ENCODE results near the gene RHOD. TPM values are rescaled to one million over a fixed set of nuclear protein-coding genes. Genes with fewer than 3 reads are reported as not detected.

Gene RHOD
- total and polyA plus RNA-seq, 7 donors: 11.2 to 24.2 (median 14.6) TPM

GRCh38 chr11:67029146-67029545 lies 27.5 kb upstream of the RHOD start:
- Histone ChIP-seq H3K36me3 (no peaks in the 10 kb centered on the region), H3K4me3 (no peak overlapping the region), H3K27ac (no peak overlapping the region), H3K27me3 (peaks cover 0 to 16% (median 7%) of the 10 kb centered on the region in 3 donors), H3K4me1 (peaks cover 0 to 10% (median 3%) of the 10 kb centered on the region in 4 donors), H3K9me3 (no peaks in the 10 kb centered on the region)
- intact Hi-C loops (cut with DNase I): no loop called here
- 83 to 85% methylated on average over 6 of the region's 6 CpGs for WGBS, 2 donors
- DNase-seq: no peak
- TF ChIP-seq POLR2A (IDR thresholded peaks at IDR 0.05) (no peak), EP300 (IDR thresholded peaks at IDR 0.05) (no peak), CTCF (IDR thresholded peaks at IDR 0.05) (no peak), POLR2AphosphoS5 (IDR thresholded peaks at IDR 0.05) (no peak)

- TF ChIP-seq EP300 (IDR thresholded peaks at IDR 0.05) (no peak), CTCF (IDR thresholded peaks at IDR 0.05) (no peak), POLR2A (IDR thresholded peaks at IDR 0.05) (no peak), POLR2AphosphoS5 (IDR thresholded peaks at IDR 0.05) (no peak)
- peaks cover 0 to 9% (median 3%) of the 10 kb centered on the region in 4 donors for H3K4me1 ChIP-seq
- H3K27me3 ChIP-seq: peaks cover 0 to under 1% (median 0%) of the 10 kb centered on the region in 3 donors
- 29 to 47% methylated on average over 9 of the region's 9 CpGs for WGBS, 2 donors
- DNase-seq: no peak
- H3K36me3 ChIP-seq: no peaks in the 10 kb centered on the region
- intact Hi-C loops (cut with DNase I): no loop called here
- H3K9me3 ChIP-seq: no peaks in the 10 kb centered on the region
- no peak overlapping the region for H3K27ac ChIP-seq
- H3K4me3 ChIP-seq: no peak overlapping the region
Observed at GRCh38 chr11:67030976-67031375, 25.7 kb upstream of the RHOD start.

- no peak overlapping the region for H3K27ac ChIP-seq
- no peaks in the 10 kb centered on the region for H3K27me3 ChIP-seq
- 67 to 77% methylated on average over 23 of the region's 23 CpGs for WGBS, 2 donors
- DNase-seq: no peak
- no peak for TF ChIP-seq EP300 (IDR thresholded peaks at IDR 0.05)
- TF ChIP-seq POLR2AphosphoS5 (IDR thresholded peaks at IDR 0.05): no peak
- TF ChIP-seq POLR2A (IDR thresholded peaks at IDR 0.05): no peak
- TF ChIP-seq CTCF (IDR thresholded peaks at IDR 0.05): no peak
- no peaks in the 10 kb centered on the region for H3K36me3 ChIP-seq
- no peak overlapping the region for H3K4me3 ChIP-seq
- no peaks in the 10 kb centered on the region for H3K9me3 ChIP-seq
- peaks cover 0 to 9% (median 3%) of the 10 kb centered on the region in 4 donors for H3K4me1 ChIP-seq
- intact Hi-C loops (cut with DNase I): no loop called here
Observed at GRCh38 chr11:67031791-67032561, 24.7 kb upstream of the RHOD start.

- Histone ChIP-seq H3K4me1 (peaks cover 0 to 9% (median 3%) of the 10 kb centered on the region in 4 donors), H3K27me3 (no peaks in the 10 kb centered on the region), H3K36me3 (no peaks in the 10 kb centered on the region), H3K27ac (no peak overlapping the region), H3K4me3 (no peak overlapping the region), H3K9me3 (no peaks in the 10 kb centered on the region)
- TF ChIP-seq EP300 (IDR thresholded peaks at IDR 0.05): no peak
- TF ChIP-seq POLR2AphosphoS5 (IDR thresholded peaks at IDR 0.05): no peak
- TF ChIP-seq CTCF (IDR thresholded peaks at IDR 0.05): no peak
- no peak for TF ChIP-seq POLR2A (IDR thresholded peaks at IDR 0.05)
- WGBS, 2 donors: 68 to 75% methylated on average over 12 of the region's 12 CpGs
- DNase-seq: no peak
- intact Hi-C loops (cut with DNase I): no loop called here
Observed at GRCh38 chr11:67032830-67033551, 23.7 kb upstream of the RHOD start.

Measured in sigmoid colon (tissue), 7 donors.